Prostate gland (tissue), 2 donors: ENCODE results near the gene ZBTB7C.

Experiments used
- CTCF ChIP-seq, 4 experiments: fragments of 200-600 bp in 2 of 4; fragments of 450-650 bp in 2 of 4; sonication (generic) in 2 of 4; IDR thresholded peaks; 1 replicate in 3 of 4; 2 replicates in 1 of 4; pipeline ENCODE4 v1.5.1; 2016 to 2019; ENCODE audit warnings: antibody characterized with exemption in 4 of 4, mild to moderate bottlenecking in 2 of 4, moderate library complexity in 2 of 4
- POLR2A ChIP-seq: fragments of 450-650 bp; IDR thresholded peaks from one replicate; pipeline ENCODE4 v1.6.1; 2016; ENCODE audit warnings: antibody characterized with exemption, mild to moderate bottlenecking
- POLR2AphosphoS5 ChIP-seq: sonication (generic); formaldehyde crosslinking; IDR thresholded peaks from one replicate; pipeline ENCODE4 v1.6.1; 2017; ENCODE audit warnings: antibody characterized with exemption

GRCh38 chr18:48342581-48342980, 66.6 kb downstream of the ZBTB7C start:
- no peak for TF ChIP-seq POLR2A
- no peak for TF ChIP-seq CTCF (IDR thresholded peaks at IDR 0.05)
- TF ChIP-seq POLR2AphosphoS5, result no peak
